HEK293 (cell line): Measurements from ENCODE around the gene PURB.

Source experiments
- CTCF ChIA-PET: fragments of 350-600 bp; formaldehyde crosslinking; extraction: SDS; loops from one replicate; lab custom pipeline; 2021; ENCODE audit warnings: antibody characterized with exemption; lab: Yijun Ruan, JAX
- POLR2A ChIA-PET: fragments of 300-600 bp; formaldehyde crosslinking; extraction: SDS; loops from one replicate; lab custom pipeline; 2020; ENCODE audit warnings: antibody characterized with exemption, inconsistent platforms; lab: Yijun Ruan, JAX
- H3K27ac ChIP-seq: fragments of 200-500 bp; sonication (Bioruptor generic); 2 replicates; pipeline ENCODE4 v1.5.1; 2014; ENCODE audit warnings: low read depth, low read length, control low read depth, inconsistent platforms; ENCODE audit errors: extremely low read depth
- H3K36me3 ChIP-seq, 2 experiments: fragments of 200-500 bp in 1 of 2; sonication (Bioruptor generic) in 1 of 2; 1 replicate in 1 of 2; 2 replicates in 1 of 2; pipeline ENCODE4 v1.5.1; 2014 to 2017; ENCODE audit warnings: inconsistent platforms in 2 of 2, low read length in 2 of 2; ENCODE audit not compliant: control insufficient read depth in 2 of 2, insufficient read depth in 1 of 2
- H3K4me1 ChIP-seq: fragments of 200-500 bp; sonication (Bioruptor generic); 2 replicates; pipeline ENCODE4 v1.5.1; 2014; ENCODE audit warnings: mild to moderate bottlenecking, low read length, inconsistent platforms; ENCODE audit not compliant: control insufficient read depth, insufficient read depth
- H3K4me3 ChIP-seq: 2 replicates; pipeline ENCODE4 v1.5.1; 2011; ENCODE audit warnings: low read depth, mild to moderate bottlenecking, control low read depth, low read length, moderate library complexity
- H3K9me3 ChIP-seq: fragments of 200-500 bp; sonication (Bioruptor generic); 2 replicates; pipeline ENCODE4 v1.5.1; 2014; ENCODE audit warnings: low read depth, low read length, inconsistent platforms; ENCODE audit not compliant: control insufficient read depth, insufficient read depth
- EGR2 ChIP-seq: fragments of 450-650 bp; formaldehyde crosslinking; IDR thresholded peaks from 2 replicates; pipeline ENCODE4 v1.5.1; 2016; ENCODE audit warnings: low read depth, missing biosample characterization, missing genetic modification characterization
- INSM2 ChIP-seq: fragments of 450-650 bp; formaldehyde crosslinking; IDR thresholded peaks from 2 replicates; pipeline ENCODE4 v1.5.1; 2016; ENCODE audit warnings: missing biosample characterization, missing genetic modification characterization
- MZF1 ChIP-seq: fragments of 450-650 bp; formaldehyde crosslinking; IDR thresholded peaks from 2 replicates; pipeline ENCODE4 v1.5.1; 2017; ENCODE audit warnings: missing biosample characterization, missing genetic modification characterization, borderline replicate concordance
- PRDM10 ChIP-seq: fragments of 450-650 bp; formaldehyde crosslinking; IDR thresholded peaks from 2 replicates; pipeline ENCODE4 v1.5.1; 2016; ENCODE audit warnings: missing biosample characterization, missing genetic modification characterization
- SCRT2 ChIP-seq: fragments of 450-650 bp; formaldehyde crosslinking; IDR thresholded peaks from 2 replicates; pipeline ENCODE4 v1.5.1; 2016; ENCODE audit warnings: missing biosample characterization, missing genetic modification characterization
- SP3 ChIP-seq: fragments of 450-650 bp; formaldehyde crosslinking; IDR thresholded peaks from 2 replicates; pipeline ENCODE4 v1.5.1; 2016; ENCODE audit warnings: missing biosample characterization, missing genetic modification characterization
- SP7 ChIP-seq: fragments of 450-650 bp; formaldehyde crosslinking; IDR thresholded peaks from 2 replicates; pipeline ENCODE4 v1.5.1; 2016; ENCODE audit warnings: missing biosample characterization, missing genetic modification characterization
- TSHZ1 ChIP-seq: fragments of 450-650 bp; formaldehyde crosslinking; IDR thresholded peaks from 2 replicates; pipeline ENCODE4 v1.5.1; 2016; ENCODE audit warnings: missing biosample characterization, missing genetic modification characterization, borderline replicate concordance
- ZBTB21 ChIP-seq: fragments of 450-650 bp; formaldehyde crosslinking; IDR thresholded peaks from 2 replicates; pipeline ENCODE4 v1.5.1; 2017; ENCODE audit warnings: missing biosample characterization, missing genetic modification characterization
- ZFP3 ChIP-seq: fragments of 450-650 bp; formaldehyde crosslinking; IDR thresholded peaks from 2 replicates; pipeline ENCODE4 v1.5.1; 2016; ENCODE audit warnings: low read depth, missing biosample characterization, missing genetic modification characterization
- ZNF10 ChIP-seq: fragments of 450-650 bp; formaldehyde crosslinking; IDR thresholded peaks from 2 replicates; pipeline ENCODE4 v1.5.1; 2017; ENCODE audit warnings: missing biosample characterization, missing genetic modification characterization
- ZNF184 ChIP-seq: fragments of 450-650 bp; IDR thresholded peaks from 2 replicates; pipeline ENCODE4 v1.5.1; 2018; ENCODE audit warnings: missing biosample characterization, mild to moderate bottlenecking, missing genetic modification characterization
- ZNF274 ChIP-seq, 2 experiments: fragments of 200-500 bp in 1 of 2; fragments of 450-650 bp in 1 of 2; sonication (Bioruptor generic) in 1 of 2; formaldehyde crosslinking in 1 of 2; IDR thresholded peaks; 2 replicates each; pipeline versions ENCODE4 v1.5.1 to v1.6.1; 2014 to 2016; ENCODE audit warnings: borderline replicate concordance in 1 of 2, inconsistent platforms in 1 of 2, low read length in 1 of 2, missing biosample characterization in 1 of 2, missing genetic modification characterization in 1 of 2
- ZNF366 ChIP-seq: fragments of 450-650 bp; formaldehyde crosslinking; conservative IDR thresholded peaks from 2 replicates; pipeline ENCODE4 v1.5.1; 2016; ENCODE audit warnings: missing biosample characterization, missing genetic modification characterization
- ZNF488 ChIP-seq: fragments of 450-650 bp; formaldehyde crosslinking; IDR thresholded peaks from 2 replicates; pipeline ENCODE4 v1.5.1; 2016; ENCODE audit warnings: missing biosample characterization, missing genetic modification characterization
- ZNF596 ChIP-seq: fragments of 450-650 bp; IDR thresholded peaks from 2 replicates; pipeline ENCODE4 v1.5.0; 2018; ENCODE audit warnings: missing biosample characterization, mild to moderate bottlenecking, missing genetic modification characterization, moderate library complexity
- ZNF600 ChIP-seq: fragments of 450-650 bp; formaldehyde crosslinking; IDR thresholded peaks from 2 replicates; pipeline ENCODE4 v1.5.1; 2016; ENCODE audit warnings: missing biosample characterization, missing genetic modification characterization
- ZNF624 ChIP-seq: fragments of 450-650 bp; formaldehyde crosslinking; IDR thresholded peaks from 2 replicates; pipeline ENCODE4 v1.5.1; 2017; ENCODE audit warnings: missing biosample characterization, missing genetic modification characterization
- ZNF639 ChIP-seq: fragments of 450-650 bp; formaldehyde crosslinking; IDR thresholded peaks from 2 replicates; pipeline ENCODE4 v1.5.1; 2016; ENCODE audit warnings: missing biosample characterization, missing genetic modification characterization
- ZNF660 ChIP-seq: fragments of 450-650 bp; IDR thresholded peaks from 2 replicates; pipeline ENCODE4 v1.5.1; 2018; ENCODE audit warnings: missing biosample characterization, mild to moderate bottlenecking, missing genetic modification characterization
- ZNF692 ChIP-seq: fragments of 450-650 bp; formaldehyde crosslinking; IDR thresholded peaks from 2 replicates; pipeline ENCODE4 v1.5.1; 2016; ENCODE audit warnings: missing biosample characterization, missing genetic modification characterization
- ZNF843 ChIP-seq: fragments of 450-650 bp; formaldehyde crosslinking; IDR thresholded peaks from 2 replicates; pipeline ENCODE4 v1.5.1; 2016; ENCODE audit warnings: missing biosample characterization, missing genetic modification characterization

PURB gene

GRCh38 chr7:44867073-44867995 is 18.0 kb downstream of the PURB start:
- Histone ChIP-seq H3K27ac (no peak overlapping the region), H3K36me3 (no peaks in the 10 kb centered on the region), H3K4me3 (no peak overlapping the region), H3K4me1 (no peaks in the 10 kb centered on the region), H3K9me3 (no peaks in the 10 kb centered on the region)
- ChIA-PET POLR2A (interaction anchor here (0.6 to 1.7 kb wide), 6 partner anchors 11 to 20 kb away, joined by 3 to 16 read pairs (median 3); partner anchors contain the start of genes H2AZ2 and PURB), CTCF (interaction anchor here (1.0 kb wide), 1 partner anchor 19 kb away, joined by 5 read pairs; no protein-coding TSS in a partner anchor)
- no peak for TF ChIP-seq ZNF624 (tag by site-specific recombination)
- no peak for TF ChIP-seq ZNF488
- TF ChIP-seq ZNF660 (tag by site-specific recombination) = peak; percentile 83
- no peak for TF ChIP-seq MZF1
- no peak for TF ChIP-seq ZNF843 (tag by site-specific recombination)
- peak; percentile 62; the same call in 1 of the 2 replicates for TF ChIP-seq TSHZ1 (tag by site-specific recombination)
- TF ChIP-seq SP3 (tag by site-specific recombination) = peak; percentile 33; the same call in 1 of the 2 replicates
- TF ChIP-seq ZNF596 (tag by site-specific recombination) = no peak
- 0 out of 2 replicates have a peak, but pooled peaks have one; percentile 25 for TF ChIP-seq INSM2 (tag by site-specific recombination)
- TF ChIP-seq ZBTB21 (tag by site-specific recombination) = peak; percentile 53
- TF ChIP-seq SCRT2 (tag by site-specific recombination) = 0 out of 2 replicates have a peak, but pooled peaks have one; percentile 38
- TF ChIP-seq ZNF274 (IDR thresholded peaks at IDR 0.05; ENCODE audit: low read length) = no peak
- no peak for TF ChIP-seq ZNF274 (tag by site-specific recombination; IDR thresholded peaks at IDR 0.05; ENCODE audit: borderline replicate concordance)
- no peak for TF ChIP-seq ZFP3 (tag by site-specific recombination)
- TF ChIP-seq ZNF600 (tag by site-specific recombination) = peak; percentile 71
- peak; percentile 64 for TF ChIP-seq ZNF692 (tag by site-specific recombination)
- TF ChIP-seq EGR2 (tag by site-specific recombination) = no peak
- peak; percentile 86 for TF ChIP-seq ZNF10 (tag by site-specific recombination)
- peak; percentile 77; the same call in 1 of the 2 replicates for TF ChIP-seq ZNF184 (tag by site-specific recombination)
- TF ChIP-seq ZNF639 (tag by site-specific recombination) = peak; percentile 68; the same call in 1 of the 2 replicates
- peak; percentile 89 for TF ChIP-seq SP7 (tag by site-specific recombination)
- TF ChIP-seq ZNF366 (tag by site-specific recombination) = peak; percentile 84
- peak; percentile 33; the same call in 1 of the 2 replicates for TF ChIP-seq PRDM10 (tag by site-specific recombination)
